Measurements from ENCODE around the gene TJP2. TPM values are rescaled to one million over a fixed set of nuclear protein-coding genes. Genes with fewer than 3 reads are reported as not detected.

Gene TJP2
- total RNA-seq, 4 donors from 2014 or later, result 101 to 301 (median 152) TPM

DNA sequence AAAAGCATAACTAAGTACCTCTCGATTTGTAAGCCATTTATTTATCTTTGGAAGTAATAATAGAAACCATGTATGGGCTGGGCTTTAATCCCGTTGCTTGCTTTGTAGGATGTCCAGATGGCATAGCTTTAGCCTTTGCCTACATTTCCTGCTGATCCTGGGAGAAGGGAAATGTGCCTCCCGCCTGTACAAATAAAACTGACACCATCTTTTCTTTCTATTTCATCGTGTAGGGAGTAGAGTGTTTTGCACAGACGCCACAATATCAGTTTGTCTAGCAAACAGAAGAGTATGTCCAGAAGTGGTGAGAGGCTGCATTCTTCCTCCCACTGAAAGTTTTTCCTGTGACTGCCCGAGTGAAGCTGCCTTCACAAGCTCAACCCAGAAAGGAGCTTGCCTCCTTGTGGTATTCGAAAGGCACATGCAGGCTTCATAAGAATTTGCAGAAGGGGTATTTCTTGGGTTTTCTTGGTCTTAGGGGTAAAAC lies 24.7 kb upstream of the TJP2 start:
- Histone ChIP-seq H3K27ac (peak overlapping the region in 2 of 4 donors; percentile 3 to 51), H3K27me3 (no peaks in the 10 kb centered on the region), H3K4me1 (peaks cover 0 to 11% (median 0%) of the 10 kb centered on the region in 3 donors), H3K9me3 (no peaks in the 10 kb centered on the region), H3K4me3 (no peak overlapping the region), H3K36me3 (peaks cover 0 to 27% (median 0%) of the 10 kb centered on the region in 3 donors)
- no peak for DNase-seq
- intact Hi-C loops (cut with DNase I), result no loop called here
- 22 to 25% methylated on average over 7 of the region's 7 CpGs for WGBS, 2 donors
- no peak for TF ChIP-seq POLR2A (IDR thresholded peaks at IDR 0.05)
- TF ChIP-seq, protein P1, sequence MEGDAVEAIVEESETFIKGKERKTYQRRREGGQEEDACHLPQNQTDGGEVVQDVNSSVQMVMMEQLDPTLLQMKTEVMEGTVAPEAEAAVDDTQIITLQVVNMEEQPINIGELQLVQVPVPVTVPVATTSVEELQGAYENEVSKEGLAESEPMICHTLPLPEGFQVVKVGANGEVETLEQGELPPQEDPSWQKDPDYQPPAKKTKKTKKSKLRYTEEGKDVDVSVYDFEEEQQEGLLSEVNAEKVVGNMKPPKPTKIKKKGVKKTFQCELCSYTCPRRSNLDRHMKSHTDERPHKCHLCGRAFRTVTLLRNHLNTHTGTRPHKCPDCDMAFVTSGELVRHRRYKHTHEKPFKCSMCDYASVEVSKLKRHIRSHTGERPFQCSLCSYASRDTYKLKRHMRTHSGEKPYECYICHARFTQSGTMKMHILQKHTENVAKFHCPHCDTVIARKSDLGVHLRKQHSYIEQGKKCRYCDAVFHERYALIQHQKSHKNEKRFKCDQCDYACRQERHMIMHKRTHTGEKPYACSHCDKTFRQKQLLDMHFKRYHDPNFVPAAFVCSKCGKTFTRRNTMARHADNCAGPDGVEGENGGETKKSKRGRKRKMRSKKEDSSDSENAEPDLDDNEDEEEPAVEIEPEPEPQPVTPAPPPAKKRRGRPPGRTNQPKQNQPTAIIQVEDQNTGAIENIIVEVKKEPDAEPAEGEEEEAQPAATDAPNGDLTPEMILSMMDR (IDR thresholded peaks at IDR 0.05), result peak in 3 of 6 experiments; percentile 7 to 25 (median 20)

DNA sequence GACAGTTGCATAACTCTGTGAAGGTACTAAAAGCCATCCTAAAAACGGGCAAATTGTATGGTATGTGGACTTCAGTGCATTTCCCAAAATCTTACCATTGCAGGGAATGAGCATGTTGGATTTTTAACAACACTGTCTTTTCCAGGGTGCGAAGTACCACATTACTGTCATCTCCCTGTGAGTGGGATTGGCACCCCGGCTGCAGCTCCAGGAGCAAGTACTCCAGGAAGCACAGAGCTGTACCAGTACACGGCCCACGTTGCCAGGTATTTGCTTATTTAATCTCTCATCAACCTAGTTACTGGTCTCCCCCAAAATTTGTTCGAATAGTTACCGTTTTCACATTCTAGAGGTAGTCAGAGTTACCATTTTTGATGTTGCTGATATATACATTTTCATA lies 22.6 kb upstream of the TJP2 start:
- TF ChIP-seq, protein P1 (IDR thresholded peaks at IDR 0.05), result no peak
- TF ChIP-seq POLR2A (IDR thresholded peaks at IDR 0.05), result no peak
- Histone ChIP-seq H3K4me3 (no peak overlapping the region), H3K27me3 (no peaks in the 10 kb centered on the region), H3K4me1 (peaks cover 0 to 17% (median 0%) of the 10 kb centered on the region in 3 donors), H3K36me3 (peaks cover 0 to 29% (median 0%) of the 10 kb centered on the region in 3 donors), H3K9me3 (no peaks in the 10 kb centered on the region), H3K27ac (no peak overlapping the region)
- intact Hi-C loops (cut with DNase I), result no loop called here
- WGBS, 2 donors, result 88 to 93% methylated on average over 5 to 7 of the region's 7 CpGs
- DNase-seq, result no peak

DNA sequence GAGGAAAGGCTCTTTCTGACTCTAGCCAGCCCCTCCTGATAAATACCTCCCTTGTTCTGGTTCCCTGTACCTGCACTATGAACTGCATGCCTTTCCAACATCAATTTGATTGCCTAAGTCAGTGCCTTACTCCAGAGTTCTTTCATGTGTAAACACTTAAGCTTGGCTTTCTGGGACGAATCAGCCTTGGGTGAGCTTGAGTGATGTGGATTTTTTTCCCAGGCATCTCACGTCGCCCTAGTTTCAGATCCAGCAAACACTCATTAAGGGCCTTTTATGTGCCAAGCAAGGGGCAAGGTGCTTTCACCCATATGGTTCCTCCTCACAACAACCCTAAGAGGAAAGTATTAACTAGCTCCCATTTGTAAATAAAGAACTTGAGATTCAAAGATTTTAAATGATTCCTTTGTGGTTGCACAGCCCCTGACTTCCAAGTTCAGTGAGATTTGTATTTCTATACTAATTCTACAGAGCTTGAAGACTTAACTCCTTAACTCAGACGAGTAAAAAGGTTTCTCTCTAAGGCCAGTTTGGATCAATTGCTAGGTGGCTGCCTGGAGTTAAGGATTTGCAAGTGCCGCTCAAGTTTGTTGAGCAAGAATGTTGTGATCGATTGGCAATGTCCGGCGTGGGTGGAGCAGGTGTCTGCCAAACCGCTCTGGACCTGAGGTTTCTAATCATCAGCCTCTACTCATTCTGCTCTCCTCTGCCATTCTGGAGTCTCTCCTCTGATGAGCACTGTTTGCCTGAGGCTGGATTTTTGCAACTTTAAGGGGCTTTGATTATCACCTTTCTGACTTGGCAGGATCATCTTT lies 20.2 kb upstream of the TJP2 start:
- Histone ChIP-seq H3K27me3 (no peaks in the 10 kb centered on the region), H3K4me1 (peaks cover 0 to 17% (median 0%) of the 10 kb centered on the region in 3 donors), H3K9me3 (no peaks in the 10 kb centered on the region), H3K27ac (no peak overlapping the region), H3K4me3 (no peak overlapping the region), H3K36me3 (peaks cover 0 to 31% (median 0%) of the 10 kb centered on the region in 3 donors)
- DNase-seq, result no peak
- 88 to 92% methylated on average over 7 to 9 of the region's 9 CpGs for WGBS, 2 donors
- intact Hi-C loops (cut with DNase I), result no loop called here
- TF ChIP-seq, protein P1 (IDR thresholded peaks at IDR 0.05), result no peak
- TF ChIP-seq POLR2A (IDR thresholded peaks at IDR 0.05), result no peak

DNA sequence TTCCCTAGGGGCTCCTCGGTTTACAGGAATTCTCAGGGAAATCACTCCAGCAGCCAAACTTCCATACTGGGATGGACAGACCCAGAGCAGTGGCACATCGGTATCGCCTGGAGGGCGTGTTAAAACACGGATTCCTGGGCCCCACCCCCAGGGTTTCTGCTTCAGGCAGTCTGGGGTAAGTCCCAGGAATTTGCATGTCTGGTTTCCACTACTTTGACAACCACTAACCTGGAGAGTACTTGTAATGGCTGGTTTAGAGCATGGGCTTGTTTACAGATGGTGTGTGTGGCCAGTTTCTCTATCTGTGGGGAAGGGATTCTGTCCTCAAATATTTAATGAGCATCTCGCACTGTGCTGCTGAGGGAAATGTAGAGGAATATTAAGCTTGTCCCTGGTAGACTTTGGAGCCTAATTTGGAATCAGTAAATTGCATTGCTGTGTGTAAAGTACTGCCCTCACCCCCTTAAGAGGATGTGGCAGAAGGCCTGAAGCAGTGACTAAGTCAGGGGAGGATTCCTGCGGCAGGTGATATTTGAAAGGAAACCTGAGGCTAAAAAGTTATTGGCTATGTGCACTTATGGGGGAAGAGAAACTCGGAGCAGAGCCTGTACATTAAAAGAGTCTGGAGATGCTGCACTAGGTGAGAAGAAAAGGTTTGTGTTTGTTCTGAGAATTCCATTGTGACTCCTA lies 18.6 kb upstream of the TJP2 start:
- H3K9me3 ChIP-seq, result no peaks in the 10 kb centered on the region
- no peaks in the 10 kb centered on the region for H3K27me3 ChIP-seq
- peaks cover 0 to 6% (median 0%) of the 10 kb centered on the region in 3 donors for H3K4me1 ChIP-seq
- H3K27ac ChIP-seq, result no peak overlapping the region
- 46 to 72% methylated on average over 8 of the region's 8 CpGs for WGBS, 2 donors
- peaks cover 0 to 33% (median 0%) of the 10 kb centered on the region in 3 donors for H3K36me3 ChIP-seq
- no peak overlapping the region for H3K4me3 ChIP-seq
- TF ChIP-seq POLR2A (IDR thresholded peaks at IDR 0.05), result no peak
- TF ChIP-seq, protein P1 (IDR thresholded peaks at IDR 0.05), result no peak
- DNase-seq, result no peak
- intact Hi-C loops (cut with DNase I), result no loop called here
